PFSK-1 (cell line): ENCODE results near the gene MTPN.

Experiments used
- FOXP2 ChIP-seq: optimal IDR thresholded peaks from 2 replicates; pipeline ENCODE3; 2011; ENCODE audit warnings: borderline replicate concordance, control low read depth, inconsistent platforms; ENCODE audit not compliant: insufficient read depth; ENCODE audit errors: extremely low read length, extremely low read depth
- POLR2AphosphoS5 ChIP-seq: IDR thresholded peaks from 2 replicates; pipeline ENCODE4 v1.6.1; 2012; ENCODE audit warnings: low read depth, mild to moderate bottlenecking, control low read depth, low read length, moderate library complexity
- SIN3A ChIP-seq: IDR thresholded peaks from 2 replicates; pipeline ENCODE4 v1.6.1; 2012; ENCODE audit warnings: mild to moderate bottlenecking, low read length, moderate library complexity, borderline replicate concordance; ENCODE audit not compliant: insufficient read depth
- TAF1 ChIP-seq: IDR thresholded peaks from 2 replicates; pipeline ENCODE4 v1.6.1; 2012; ENCODE audit warnings: low read length, control low read depth, borderline replicate concordance; ENCODE audit not compliant: insufficient read depth
- TF ChIP-seq, protein P1 (sequence below), 2 experiments: IDR thresholded peaks; 2 replicates each; pipeline versions ENCODE4 v1.6.1 to v1.8.0; 2011 to 2012; ENCODE audit warnings: low read depth in 2 of 2, low read length in 2 of 2, control low read depth in 1 of 2, inconsistent platforms in 1 of 2, mild to moderate bottlenecking in 1 of 2, moderate library complexity in 1 of 2; ENCODE audit not compliant: insufficient read depth in 1 of 2

Gene MTPN

DNA sequence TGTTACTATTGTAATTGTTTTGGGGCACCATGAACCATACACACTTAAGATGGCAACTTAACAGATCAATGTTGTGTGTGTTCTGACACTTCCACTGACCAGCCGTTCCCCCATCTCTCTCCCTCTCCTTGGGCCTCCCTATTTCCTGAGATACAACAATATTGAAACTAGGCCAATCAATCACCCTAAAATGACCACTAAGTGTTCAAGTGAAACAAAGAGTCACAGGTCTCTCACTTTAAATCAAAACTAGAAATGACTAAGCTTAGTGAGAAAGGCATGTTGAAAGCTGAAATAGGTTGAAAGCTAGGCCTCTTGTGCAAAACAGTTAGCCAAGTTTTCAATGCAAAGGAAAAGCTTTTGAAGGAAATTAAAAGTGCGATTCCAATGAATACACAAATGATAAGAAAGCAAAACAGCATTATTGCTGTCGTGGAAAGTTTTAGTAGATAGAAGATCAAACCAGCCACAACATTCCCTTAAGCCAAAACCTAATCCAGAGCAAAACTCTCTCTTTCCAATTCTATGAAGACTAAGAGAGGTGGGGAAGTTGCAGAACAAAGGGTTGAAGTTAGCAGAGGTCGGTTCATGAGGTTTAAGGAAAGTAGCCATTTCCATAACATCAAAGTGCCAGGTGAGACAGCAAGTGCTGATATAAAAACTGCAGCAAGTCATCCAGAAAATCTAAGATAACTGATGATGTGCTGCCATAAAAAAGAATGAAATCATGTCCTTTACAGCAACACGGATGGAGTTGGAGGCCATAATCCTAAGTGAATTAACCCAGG is 90.6 kb downstream of the MTPN start:
- no peak for TF ChIP-seq FOXP2

DNA sequence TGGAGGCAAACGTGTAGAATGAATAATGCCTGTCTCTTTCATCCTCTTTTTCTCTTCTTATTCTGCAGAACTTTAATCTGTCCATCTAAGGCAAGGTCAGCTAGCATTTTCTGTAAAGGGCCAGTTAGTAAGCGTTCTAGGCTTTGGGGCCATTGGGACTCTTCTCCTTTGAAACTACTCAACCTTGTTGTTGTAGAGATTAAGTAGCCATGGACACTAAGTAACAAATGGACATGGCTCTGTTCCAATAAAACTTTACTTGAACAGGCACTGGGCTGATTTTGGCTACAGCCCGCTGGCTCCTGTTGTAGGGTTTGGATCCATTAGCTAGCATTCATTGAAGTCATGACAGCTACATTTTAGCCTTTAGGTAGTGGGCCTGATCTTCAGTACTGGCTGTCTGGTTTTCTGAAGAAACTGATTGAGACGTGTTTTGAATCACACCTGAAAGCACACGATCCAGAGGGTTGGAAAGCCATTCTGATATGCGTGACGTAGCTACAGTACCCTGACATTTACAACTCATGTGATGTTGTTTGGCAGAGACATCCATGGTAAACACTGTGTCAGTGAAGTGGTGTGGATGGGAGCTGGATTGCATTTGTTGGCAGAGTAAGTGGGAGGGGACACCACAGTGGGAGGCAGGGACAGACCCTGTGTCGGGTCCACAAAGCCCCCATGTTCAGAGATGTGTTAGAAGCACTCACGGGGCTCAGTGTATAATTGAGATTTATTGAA is 92.5 kb downstream of the MTPN start:
- TF ChIP-seq SIN3A (no peak), FOXP2 (no peak), TAF1 (no peak), POLR2AphosphoS5 (no peak)
- TF ChIP-seq, protein P1, sequence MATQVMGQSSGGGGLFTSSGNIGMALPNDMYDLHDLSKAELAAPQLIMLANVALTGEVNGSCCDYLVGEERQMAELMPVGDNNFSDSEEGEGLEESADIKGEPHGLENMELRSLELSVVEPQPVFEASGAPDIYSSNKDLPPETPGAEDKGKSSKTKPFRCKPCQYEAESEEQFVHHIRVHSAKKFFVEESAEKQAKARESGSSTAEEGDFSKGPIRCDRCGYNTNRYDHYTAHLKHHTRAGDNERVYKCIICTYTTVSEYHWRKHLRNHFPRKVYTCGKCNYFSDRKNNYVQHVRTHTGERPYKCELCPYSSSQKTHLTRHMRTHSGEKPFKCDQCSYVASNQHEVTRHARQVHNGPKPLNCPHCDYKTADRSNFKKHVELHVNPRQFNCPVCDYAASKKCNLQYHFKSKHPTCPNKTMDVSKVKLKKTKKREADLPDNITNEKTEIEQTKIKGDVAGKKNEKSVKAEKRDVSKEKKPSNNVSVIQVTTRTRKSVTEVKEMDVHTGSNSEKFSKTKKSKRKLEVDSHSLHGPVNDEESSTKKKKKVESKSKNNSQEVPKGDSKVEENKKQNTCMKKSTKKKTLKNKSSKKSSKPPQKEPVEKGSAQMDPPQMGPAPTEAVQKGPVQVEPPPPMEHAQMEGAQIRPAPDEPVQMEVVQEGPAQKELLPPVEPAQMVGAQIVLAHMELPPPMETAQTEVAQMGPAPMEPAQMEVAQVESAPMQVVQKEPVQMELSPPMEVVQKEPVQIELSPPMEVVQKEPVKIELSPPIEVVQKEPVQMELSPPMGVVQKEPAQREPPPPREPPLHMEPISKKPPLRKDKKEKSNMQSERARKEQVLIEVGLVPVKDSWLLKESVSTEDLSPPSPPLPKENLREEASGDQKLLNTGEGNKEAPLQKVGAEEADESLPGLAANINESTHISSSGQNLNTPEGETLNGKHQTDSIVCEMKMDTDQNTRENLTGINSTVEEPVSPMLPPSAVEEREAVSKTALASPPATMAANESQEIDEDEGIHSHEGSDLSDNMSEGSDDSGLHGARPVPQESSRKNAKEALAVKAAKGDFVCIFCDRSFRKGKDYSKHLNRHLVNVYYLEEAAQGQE (IDR thresholded peaks at IDR 0.05; ENCODE audit: insufficient read depth in 1 of 2, low read depth in 2 of 2, low read length in 2 of 2), result no peak

- TF ChIP-seq FOXP2 (no peak), TAF1 (no peak), SIN3A (no peak), POLR2AphosphoS5 (no peak)
- TF ChIP-seq, protein P1 (IDR thresholded peaks at IDR 0.05; ENCODE audit: insufficient read depth in 1 of 2, low read depth in 2 of 2, low read length in 2 of 2), result no peak
Measured at GRCh38 chr7:135879233-135879632, 97.9 kb downstream of the MTPN start.

GRCh38 chr7:135878284-135878683 is 98.9 kb downstream of the MTPN start:
- no peak for TF ChIP-seq TAF1
- TF ChIP-seq FOXP2, result no peak
- TF ChIP-seq POLR2AphosphoS5, result no peak
- TF ChIP-seq SIN3A, result no peak
- TF ChIP-seq, protein P1 (IDR thresholded peaks at IDR 0.05; ENCODE audit: insufficient read depth in 1 of 2, low read depth in 2 of 2, low read length in 2 of 2), result no peak

DNA sequence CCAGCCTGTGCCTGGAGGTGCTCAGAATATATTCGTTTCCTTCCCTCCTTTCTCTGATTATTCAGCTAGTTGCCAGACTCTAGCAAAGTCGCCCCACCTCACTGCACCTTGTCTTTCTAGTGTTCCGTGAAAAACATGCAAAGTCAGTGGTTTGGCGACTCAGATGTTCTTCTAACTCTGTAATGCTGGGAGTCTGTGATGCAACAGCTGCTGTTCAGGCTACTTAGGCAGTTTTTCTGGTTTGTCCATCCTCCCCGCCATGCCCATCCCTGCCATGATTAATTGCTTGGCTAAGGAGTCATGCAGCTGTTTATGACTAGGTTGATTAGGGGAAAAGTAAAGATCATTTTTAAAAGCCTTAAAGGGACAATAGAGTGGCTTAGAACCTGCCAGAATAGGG is 99.4 kb downstream of the MTPN start:
- TF ChIP-seq, protein P1 (IDR thresholded peaks at IDR 0.05; ENCODE audit: insufficient read depth in 1 of 2, low read depth in 2 of 2, low read length in 2 of 2), result no peak
- TF ChIP-seq SIN3A (no peak), FOXP2 (no peak), POLR2AphosphoS5 (no peak), TAF1 (no peak)
